H1 (cell line): Measurements from ENCODE around the gene CR2.
"Not testable (repeated sequence)": the region's sequence is repeated elsewhere in the genome, so short reads cannot be mapped to it uniquely, and the experiment has no call there.

Experiments used
- BCL11A ChIP-seq, 2 experiments: IDR thresholded peaks; one replicate each; pipeline ENCODE4 v1.6.1; 2011; ENCODE audit warnings: low read depth in 2 of 2, low read length in 2 of 2, mild to moderate bottlenecking in 2 of 2
- CEBPB ChIP-seq: IDR thresholded peaks from 2 replicates; pipeline ENCODE4 v1.6.1; 2012; ENCODE audit warnings: low read depth, low read length
- EP300 ChIP-seq, 2 experiments: IDR thresholded peaks; 1 replicate in 1 of 2; 2 replicates in 1 of 2; pipeline ENCODE4 v1.6.1; 2011 to 2012; ENCODE audit warnings: low read depth in 2 of 2, low read length in 2 of 2, mild to moderate bottlenecking in 2 of 2, borderline replicate concordance in 1 of 2, inconsistent platforms in 1 of 2, moderate library complexity in 1 of 2
- EZH2 ChIP-seq: fragments of 200-600 bp; sonication (generic); IDR thresholded peaks from 2 replicates; pipeline ENCODE4 v1.7.1; 2012; ENCODE audit warnings: low read depth, mild to moderate bottlenecking, moderate library complexity, low read length, inconsistent platforms; ENCODE audit not compliant: severe bottlenecking
- HDAC2 ChIP-seq, 2 experiments: fragments of 300-600 bp in 1 of 2; sonication (generic) in 1 of 2; IDR thresholded peaks; 2 replicates each; pipeline ENCODE4 v1.6.1; 2011 to 2012; ENCODE audit warnings: low read depth in 2 of 2, low read length in 2 of 2, mild to moderate bottlenecking in 2 of 2, moderate library complexity in 2 of 2, borderline replicate concordance in 1 of 2, inconsistent platforms in 1 of 2
- JUN ChIP-seq: IDR thresholded peaks from 2 replicates; pipeline ENCODE4 v1.6.1; 2011; ENCODE audit warnings: low read depth, mild to moderate bottlenecking, improper control_type of control experiment, low read length
- POLR2A ChIP-seq, 2 experiments: IDR thresholded peaks; 1 replicate in 1 of 2; 2 replicates in 1 of 2; pipeline ENCODE4 v1.6.1; 2011; ENCODE audit warnings: low read depth in 2 of 2, low read length in 2 of 2, mild to moderate bottlenecking in 2 of 2; ENCODE audit errors: control extremely low read depth in 1 of 2
- RAD21 ChIP-seq, 2 experiments: IDR thresholded peaks in 1 of 2; conservative IDR thresholded peaks in 1 of 2; 2 replicates each; pipeline ENCODE4 v1.6.1; 2011; ENCODE audit warnings: low read depth in 2 of 2, low read length in 2 of 2, improper control_type of control experiment in 1 of 2, inconsistent platforms in 1 of 2, mild to moderate bottlenecking in 1 of 2, moderate library complexity in 1 of 2
- SP1 ChIP-seq: IDR thresholded peaks from 2 replicates; pipeline ENCODE4 v1.6.1; 2011; ENCODE audit warnings: low read depth, low read length
- YY1 ChIP-seq: IDR thresholded peaks from 2 replicates; pipeline ENCODE4 v1.6.1; 2011; ENCODE audit warnings: low read depth, mild to moderate bottlenecking, low read length
- TF ChIP-seq, protein P1 (sequence below): IDR thresholded peaks from 2 replicates; pipeline ENCODE4 v1.6.1; 2012; ENCODE audit warnings: inconsistent platforms
- TF ChIP-seq, protein P2 (sequence below), 3 experiments: IDR thresholded peaks; 1 replicate in 2 of 3; 2 replicates in 1 of 3; pipeline versions ENCODE4 v1.5.1 to v1.6.1; 2011; ENCODE audit warnings: low read length in 3 of 3, mild to moderate bottlenecking in 3 of 3, inconsistent platforms in 2 of 3, low read depth in 1 of 3, moderate library complexity in 1 of 3; ENCODE audit not compliant: insufficient read depth in 1 of 3; ENCODE audit errors: control extremely low read depth in 1 of 3

- TF ChIP-seq EZH2; POLR2A (IDR thresholded peaks at IDR 0.05; ENCODE audit: control extremely low read depth in 1 of 2, low read depth in 2 of 2, low read length in 2 of 2); YY1; SP1; JUN; CEBPB; BCL11A (IDR thresholded peaks at IDR 0.05; ENCODE audit: low read depth in 2 of 2, low read length in 2 of 2); HDAC2 (IDR thresholded peaks at IDR 0.05; ENCODE audit: borderline replicate concordance in 1 of 2, low read depth in 2 of 2, low read length in 2 of 2); EP300 (IDR thresholded peaks at IDR 0.05; ENCODE audit: borderline replicate concordance in 1 of 2, low read depth in 2 of 2, low read length in 2 of 2): not testable (repeated sequence)
- TF ChIP-seq, protein P1, sequence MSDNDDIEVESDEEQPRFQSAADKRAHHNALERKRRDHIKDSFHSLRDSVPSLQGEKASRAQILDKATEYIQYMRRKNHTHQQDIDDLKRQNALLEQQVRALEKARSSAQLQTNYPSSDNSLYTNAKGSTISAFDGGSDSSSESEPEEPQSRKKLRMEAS: not testable (repeated sequence)
- TF ChIP-seq, protein P2, sequence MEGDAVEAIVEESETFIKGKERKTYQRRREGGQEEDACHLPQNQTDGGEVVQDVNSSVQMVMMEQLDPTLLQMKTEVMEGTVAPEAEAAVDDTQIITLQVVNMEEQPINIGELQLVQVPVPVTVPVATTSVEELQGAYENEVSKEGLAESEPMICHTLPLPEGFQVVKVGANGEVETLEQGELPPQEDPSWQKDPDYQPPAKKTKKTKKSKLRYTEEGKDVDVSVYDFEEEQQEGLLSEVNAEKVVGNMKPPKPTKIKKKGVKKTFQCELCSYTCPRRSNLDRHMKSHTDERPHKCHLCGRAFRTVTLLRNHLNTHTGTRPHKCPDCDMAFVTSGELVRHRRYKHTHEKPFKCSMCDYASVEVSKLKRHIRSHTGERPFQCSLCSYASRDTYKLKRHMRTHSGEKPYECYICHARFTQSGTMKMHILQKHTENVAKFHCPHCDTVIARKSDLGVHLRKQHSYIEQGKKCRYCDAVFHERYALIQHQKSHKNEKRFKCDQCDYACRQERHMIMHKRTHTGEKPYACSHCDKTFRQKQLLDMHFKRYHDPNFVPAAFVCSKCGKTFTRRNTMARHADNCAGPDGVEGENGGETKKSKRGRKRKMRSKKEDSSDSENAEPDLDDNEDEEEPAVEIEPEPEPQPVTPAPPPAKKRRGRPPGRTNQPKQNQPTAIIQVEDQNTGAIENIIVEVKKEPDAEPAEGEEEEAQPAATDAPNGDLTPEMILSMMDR (IDR thresholded peaks at IDR 0.05; ENCODE audit: control extremely low read depth in 1 of 3, insufficient read depth in 1 of 3, low read depth in 1 of 3, low read length in 3 of 3): not testable (repeated sequence)
- TF ChIP-seq RAD21 (IDR thresholded peaks at IDR 0.05 in 1 of 2, conservative IDR thresholded peaks at IDR 0.05 in 1 of 2; ENCODE audit: low read depth in 2 of 2, low read length in 2 of 2): peak in 1 of 2 experiments; percentile 2; a peak in 1 of 4 replicates
These were observed 66.5 kb downstream of the CR2 start for GRCh38 chr1:207520400-207521345.
